Left hindlimb (tissue), 1 donor: ENCODE results near the gene SMPX.

Source experiments
- DNase-seq: peaks from one replicate; pipeline ENCODE4 v3.0.0-alpha.2; 2018

SMPX gene

DNA sequence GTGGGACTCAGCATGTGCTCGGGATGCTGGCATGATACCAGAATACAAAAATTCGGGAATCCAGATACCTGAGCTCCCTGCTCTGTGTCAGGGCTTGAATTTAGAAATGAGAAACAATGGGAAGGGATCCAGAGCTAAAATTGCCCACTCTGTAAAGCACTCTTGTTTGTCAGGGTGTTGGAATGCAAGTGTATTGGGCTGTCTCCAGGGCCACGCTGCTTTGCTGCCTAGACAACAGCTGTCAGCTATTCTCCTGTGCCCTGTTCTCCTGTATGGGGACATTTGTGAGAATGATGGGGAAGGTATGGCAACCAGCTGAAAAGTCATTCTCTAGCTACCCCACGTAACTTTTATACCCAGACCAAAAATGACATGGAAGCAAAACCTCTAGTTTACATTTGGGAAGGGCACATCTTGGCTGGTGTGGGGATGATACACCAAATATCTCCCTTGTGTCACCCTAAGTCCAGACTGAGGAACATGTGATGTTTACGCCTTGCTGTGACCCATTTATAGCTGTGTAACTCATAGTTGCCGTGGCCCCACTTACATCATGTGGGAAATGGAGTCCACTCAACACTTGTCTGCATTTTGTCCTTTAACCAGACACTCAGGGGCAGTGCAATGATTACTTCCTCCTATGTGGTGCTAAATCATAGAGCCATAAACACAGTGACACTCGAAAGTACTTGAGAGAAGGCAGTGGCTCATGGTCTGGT is 46.6 kb downstream of the SMPX start:
- DNase-seq: no peak

DNA sequence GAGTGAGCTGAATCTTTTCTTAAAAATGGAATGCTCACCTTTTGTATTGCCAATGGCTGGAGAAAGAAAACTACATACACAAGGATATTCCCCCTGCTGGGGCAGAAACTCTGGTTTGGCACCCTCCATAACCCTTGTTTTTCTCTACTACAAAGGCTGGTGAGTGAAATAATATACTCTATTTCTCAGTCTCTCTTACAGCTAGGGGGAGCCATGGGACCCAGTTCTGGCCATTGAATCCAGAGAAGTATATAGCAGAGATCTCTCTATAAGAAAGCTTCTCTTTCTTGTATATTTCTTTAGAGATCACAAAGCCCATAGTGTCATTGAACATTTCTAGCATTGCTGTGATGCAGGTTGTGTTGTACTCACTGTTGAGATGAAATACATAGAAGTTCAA is 49.8 kb downstream of the SMPX start:
- DNase-seq: no peak

- DNase-seq: no peak
These were observed 52.7 kb downstream of the SMPX start for GRCh38 chrX:21705225-21705624.

DNA sequence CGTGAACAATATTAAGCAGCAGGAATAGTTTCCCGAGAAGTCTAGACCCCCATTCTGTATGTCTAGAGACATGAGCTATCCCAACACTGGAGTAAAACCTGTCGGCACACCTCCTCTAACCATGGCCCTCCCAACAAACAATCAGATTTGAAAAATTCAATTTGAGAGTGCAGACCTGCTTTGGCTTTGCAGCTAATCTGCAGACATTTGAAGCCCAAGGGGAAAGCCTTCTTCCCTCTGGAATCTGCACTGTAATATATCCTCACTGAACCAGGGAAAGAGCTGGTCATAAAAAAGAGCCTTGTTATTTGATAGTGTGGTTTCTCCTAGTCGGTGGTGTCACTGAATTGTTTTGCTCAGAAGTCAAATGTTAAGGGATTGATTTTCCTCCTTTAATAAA is 55.2 kb downstream of the SMPX start:
- no peak for DNase-seq

DNA sequence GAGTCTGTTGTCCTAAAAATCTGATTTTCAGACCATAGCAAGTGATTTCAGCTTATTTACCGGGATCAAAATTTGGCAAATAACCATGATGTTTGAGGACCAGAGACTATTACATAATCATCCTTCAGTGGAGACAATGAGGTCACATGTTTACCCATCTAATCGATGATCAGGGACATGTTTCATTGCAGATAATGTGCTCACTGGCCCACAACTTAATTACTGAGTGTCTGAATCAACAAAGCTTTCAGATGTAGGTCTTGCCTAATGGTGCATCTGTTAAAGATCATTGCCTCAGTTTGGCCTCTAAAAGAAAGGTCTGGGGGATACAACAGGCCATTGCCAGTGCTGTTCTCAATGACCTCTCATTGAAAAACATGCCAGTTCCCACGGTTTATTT is 56.9 kb downstream of the SMPX start:
- DNase-seq: no peak

GRCh38 chrX:21700275-21700674 is 57.6 kb downstream of the SMPX start:
- no peak for DNase-seq

DNA sequence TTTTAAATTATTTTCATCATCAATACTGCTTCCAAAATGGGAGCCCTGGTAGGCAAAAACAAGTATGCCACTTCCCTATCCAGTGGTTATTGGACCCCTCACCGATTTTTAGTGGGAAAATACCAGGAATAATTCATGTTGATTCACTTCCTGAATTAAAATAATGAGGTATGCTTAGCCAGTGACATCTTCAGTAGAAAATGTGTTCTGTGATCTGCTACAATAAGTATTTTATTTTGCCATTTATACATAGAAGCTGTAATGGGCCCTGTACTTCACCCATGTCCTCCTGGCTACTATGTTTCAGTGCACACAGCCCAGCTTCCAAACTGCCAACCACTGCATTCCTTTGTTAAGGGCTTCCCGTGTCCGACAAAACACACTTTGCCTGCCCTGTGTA is 58.8 kb downstream of the SMPX start:
- DNase-seq: no peak

- no peak for DNase-seq
These were observed 59.6 kb downstream of the SMPX start for GRCh38 chrX:21698272-21698671.

- DNase-seq: no peak
These were observed 66.4 kb downstream of the SMPX start for GRCh38 chrX:21691512-21692018.

DNA sequence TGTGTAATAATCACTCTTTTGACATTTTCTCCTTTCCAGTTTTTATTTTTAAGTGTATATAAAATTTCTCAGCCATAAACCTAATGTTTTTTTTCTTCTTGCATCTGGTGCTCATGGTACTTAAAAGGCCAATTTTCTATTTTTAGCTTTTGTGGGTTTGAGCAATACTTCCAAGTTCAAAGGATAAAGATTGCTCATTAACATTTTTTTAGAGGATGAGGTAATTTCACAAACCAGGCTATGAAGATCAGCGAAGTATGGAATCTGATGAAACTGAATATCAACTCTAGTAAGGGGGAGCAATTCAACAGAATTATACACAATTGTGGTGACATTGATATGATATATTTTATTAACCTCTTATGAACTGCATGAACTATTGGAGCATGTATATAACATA is 74.0 kb downstream of the SMPX start:
- no peak for DNase-seq

DNA sequence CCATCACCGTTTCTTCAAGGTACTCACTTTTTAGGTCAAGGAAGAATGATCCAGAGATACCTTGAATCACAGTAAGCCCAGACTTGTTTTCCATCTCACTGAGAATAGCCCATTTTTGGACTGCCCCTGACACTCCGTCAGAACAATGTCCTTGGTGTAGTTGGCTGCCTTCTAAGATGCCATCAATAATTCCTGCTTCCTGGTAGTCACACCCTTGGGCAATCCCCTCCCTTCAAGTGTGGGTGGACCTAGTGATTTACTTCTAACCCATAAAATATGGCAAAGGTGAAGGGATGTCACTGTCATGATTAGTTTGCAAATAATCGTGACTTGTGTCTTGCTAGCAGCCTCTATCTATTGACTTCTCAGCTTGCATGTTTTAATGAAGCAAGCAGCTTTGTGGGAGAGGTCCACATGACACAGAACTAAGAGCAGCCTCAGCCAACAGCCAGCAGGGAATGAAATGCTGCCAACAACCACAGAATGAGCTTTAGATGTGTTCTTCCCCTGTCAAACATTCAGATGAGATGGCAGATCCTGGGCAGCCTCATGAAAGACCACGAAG is 79.8 kb downstream of the SMPX start:
- no peak for DNase-seq

DNA sequence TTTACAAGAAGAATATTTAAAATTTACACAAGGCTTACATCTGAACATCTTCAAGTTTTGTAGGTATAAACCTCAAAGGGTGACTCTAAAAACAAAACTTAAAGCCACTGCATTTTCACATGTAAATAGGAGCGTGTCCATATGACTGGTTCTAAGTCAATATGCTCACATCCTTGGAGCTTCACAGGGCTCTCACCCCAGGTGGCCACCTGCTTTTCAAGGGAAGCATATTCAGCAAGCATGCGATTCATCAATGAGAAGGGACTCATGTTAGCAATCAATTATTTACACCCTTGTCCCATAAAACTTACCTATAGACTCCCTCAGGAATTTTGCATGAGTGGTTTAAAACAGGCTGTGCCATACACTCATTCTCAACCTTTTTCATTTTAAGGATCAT is 82.0 kb downstream of the SMPX start:
- DNase-seq: no peak

- no peak for DNase-seq
These were observed 83.3 kb downstream of the SMPX start for GRCh38 chrX:21674430-21675186.

DNA sequence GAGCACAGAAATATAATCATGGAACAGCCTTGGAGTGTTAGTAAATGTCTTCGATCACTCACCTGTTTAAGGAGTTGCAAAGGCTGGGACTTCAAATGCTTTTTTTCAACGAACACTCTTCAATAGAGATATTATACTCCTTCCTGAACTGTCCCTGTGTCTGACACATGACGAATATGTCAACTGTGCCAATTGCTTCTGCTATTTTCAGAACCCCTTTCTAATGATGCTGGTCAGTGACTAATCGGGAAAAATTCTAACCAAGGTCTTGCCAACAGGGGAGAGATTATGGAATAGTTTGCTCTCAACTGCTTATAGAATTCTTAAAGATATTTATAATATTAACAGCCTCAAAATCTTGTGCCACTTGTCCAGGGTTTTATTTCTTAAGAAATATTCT is 91.2 kb downstream of the SMPX start:
- no peak for DNase-seq

- DNase-seq: no peak
These were observed 91.7 kb downstream of the SMPX start for GRCh38 chrX:21666252-21666651.

- DNase-seq: no peak
These were observed 95.2 kb downstream of the SMPX start for GRCh38 chrX:21662761-21663160.

GRCh38 chrX:21661316-21661715 is 96.6 kb downstream of the SMPX start:
- DNase-seq: no peak

DNA sequence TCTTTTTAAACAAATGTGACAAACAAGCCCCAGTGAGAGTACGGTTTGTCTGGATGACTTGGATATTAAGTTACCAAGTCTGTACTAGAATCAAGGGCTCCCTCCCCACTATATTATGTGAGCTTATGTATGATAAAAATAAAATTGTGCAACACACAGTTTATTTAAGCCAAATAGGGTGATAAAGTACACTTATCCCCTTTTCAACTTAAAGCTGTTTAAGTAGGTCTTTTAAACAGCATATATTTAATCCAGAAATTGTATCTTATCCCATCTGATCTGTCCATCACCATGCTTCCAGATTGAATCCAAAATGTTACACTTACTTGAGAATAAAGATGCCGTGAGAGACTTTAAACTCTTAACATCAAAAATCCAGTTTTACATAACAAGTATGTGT is 97.8 kb downstream of the SMPX start:
- no peak for DNase-seq

DNA sequence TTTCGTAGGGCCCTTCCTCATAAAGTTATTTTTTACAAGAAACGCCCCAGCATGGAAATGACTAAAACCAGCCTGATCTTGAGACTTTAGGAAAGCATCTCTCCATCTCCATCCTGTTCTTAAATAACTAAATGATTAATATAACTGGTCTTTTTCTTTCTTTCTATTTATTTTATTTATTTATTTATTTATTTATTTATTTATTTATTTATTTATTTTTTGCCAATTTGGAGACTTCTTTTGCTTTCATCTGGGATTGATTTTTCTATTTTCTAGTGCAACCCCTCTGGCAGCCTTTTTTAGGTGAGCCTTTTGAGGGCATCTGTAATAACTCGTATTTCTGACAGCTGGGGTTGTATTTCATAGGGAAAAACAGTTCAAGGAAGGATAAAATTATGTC is 98.6 kb downstream of the SMPX start:
- no peak for DNase-seq

DNA sequence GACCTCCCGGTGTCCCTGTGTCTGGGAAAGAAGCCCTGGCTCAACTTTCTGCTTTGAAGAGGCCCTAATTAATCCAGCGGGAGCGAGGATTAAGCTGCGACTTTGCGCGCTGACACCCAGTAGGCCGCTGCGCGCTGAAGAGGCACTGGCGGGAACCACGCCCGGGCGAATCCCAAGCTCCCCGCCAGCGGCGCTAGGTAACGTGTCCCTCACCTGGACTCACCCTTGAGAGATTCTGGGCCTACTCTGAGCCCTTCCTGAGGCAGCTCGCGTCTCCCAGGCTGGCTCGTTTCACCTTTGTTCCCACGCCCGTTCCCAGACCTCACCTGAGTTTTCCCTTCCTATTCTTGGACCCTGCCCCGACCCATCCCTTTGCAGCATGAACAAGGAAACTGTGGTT is 99.2 kb downstream of the SMPX start:
- DNase-seq: no peak

GRCh38 chrX:21658152-21658737 is 99.7 kb downstream of the SMPX start, which contains the start of gene KLHL34:
Gene KLHL34, minus strand, starts transcription at chrX:21658330. Its CDS starts 542 bp downstream, at chrX:21657788.
- no peak for DNase-seq

DNA sequence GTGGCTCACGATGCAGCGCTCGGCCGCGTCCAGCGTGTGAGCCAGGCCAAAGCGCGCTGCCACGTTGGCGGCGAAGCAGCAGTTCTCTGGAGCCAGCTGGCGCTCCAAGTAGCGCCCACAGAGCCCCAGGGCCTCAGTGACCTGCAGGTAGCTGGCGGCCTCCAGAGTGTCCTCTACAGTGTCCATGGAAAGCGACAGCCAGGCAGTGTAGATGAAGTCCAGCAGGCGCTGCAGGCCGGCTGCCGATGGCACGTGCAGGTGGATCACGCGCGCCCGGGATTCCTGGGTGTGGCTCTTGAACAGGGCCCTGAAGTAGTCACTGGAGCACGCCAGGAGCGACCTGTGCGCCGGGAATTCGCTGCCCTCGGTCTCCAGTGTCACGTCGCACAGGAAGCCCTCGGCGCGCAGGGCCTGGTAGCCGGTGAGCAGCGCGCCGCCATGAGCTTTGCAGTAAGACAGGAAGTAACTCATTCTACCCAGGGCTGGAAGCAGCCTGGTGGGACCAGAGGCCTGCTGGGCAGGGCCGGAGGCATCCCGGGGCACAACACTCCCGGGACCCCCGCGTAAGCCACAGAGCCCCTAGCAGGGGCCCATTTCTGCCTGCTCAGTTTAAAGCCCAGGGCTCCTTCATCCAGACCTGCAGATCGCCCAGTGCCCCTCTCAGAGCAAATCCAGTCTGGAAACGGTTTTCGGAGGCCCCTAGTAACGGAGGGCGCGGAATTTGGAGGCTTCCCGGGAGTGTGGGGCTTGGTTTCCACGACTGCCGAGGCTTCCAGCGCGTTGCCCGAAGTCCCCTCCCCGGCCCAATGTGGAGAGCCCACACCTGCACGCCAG is 100.4 kb downstream of the SMPX start:
- DNase-seq: no peak
